KBM-7 (cell line): Measurements from ENCODE around the gene PARVB.
"Not testable (repeated sequence)": the region's sequence is repeated elsewhere in the genome, so short reads cannot be mapped to it uniquely, and the experiment has no call there.

Experiments used
- DNase-seq: peaks from one replicate; pipeline ENCODE4 v3.0.0-alpha.2; 2015
- in situ Hi-C: fragments of 300-500 bp; cut with MboI; formaldehyde crosslinking; loops from 2 replicates; pipeline ENCODE4 v1.14.3; 2020; ENCODE audit warnings: low sequenced_read_pairs, low pct_unique_long_range_greater_than_20kb, mixed read lengths

The PARVB gene

GRCh38 chr22:44097263-44098020 lies 73.3 kb downstream of the PARVB start:
- no peak for DNase-seq
- in situ Hi-C loops: no loop called here

- in situ Hi-C loops: no loop called here
- no peak for DNase-seq
These were observed 74.1 kb downstream of the PARVB start for GRCh38 chr22:44098021-44098739.

GRCh38 chr22:44098966-44099530 lies 74.9 kb downstream of the PARVB start:
- in situ Hi-C loops: no loop called here
- no peak for DNase-seq

GRCh38 chr22:44099696-44100095 lies 75.6 kb downstream of the PARVB start:
- DNase-seq: no peak
- in situ Hi-C loops: no loop called here

- in situ Hi-C loops: no loop called here
These were observed 76.3 kb downstream of the PARVB start for GRCh38 chr22:44100411-44100810.

GRCh38 chr22:44102121-44102520 lies 78.0 kb downstream of the PARVB start:
- in situ Hi-C loops: no loop called here
- no peak for DNase-seq

More at GRCh38 chr22:44100411-44100810, 76.3 kb downstream of the PARVB start:
- no peak for DNase-seq

- no peak for DNase-seq
- in situ Hi-C loops: no loop called here
These were observed 78.8 kb downstream of the PARVB start for GRCh38 chr22:44102856-44103255.

- in situ Hi-C loops: no loop called here
- no peak for DNase-seq
These were observed 79.8 kb downstream of the PARVB start for GRCh38 chr22:44103735-44104480.

GRCh38 chr22:44107340-44107739 lies 83.2 kb downstream of the PARVB start:
- DNase-seq: no peak
- in situ Hi-C loops: no loop called here

- in situ Hi-C loops: no loop called here
These were observed 84.0 kb downstream of the PARVB start for GRCh38 chr22:44108076-44108475.

GRCh38 chr22:44108806-44109385 lies 84.8 kb downstream of the PARVB start:
- DNase-seq: no peak
- in situ Hi-C loops: no loop called here

More at GRCh38 chr22:44108076-44108475, 84.0 kb downstream of the PARVB start:
- DNase-seq: no peak

- DNase-seq: no peak
- in situ Hi-C loops: no loop called here
These were observed 85.3 kb downstream of the PARVB start for GRCh38 chr22:44109416-44109815.

- in situ Hi-C loops, DNase-seq: not testable (repeated sequence)
These were observed 86.6 kb downstream of the PARVB start for GRCh38 chr22:44110656-44111055.

GRCh38 chr22:44111562-44112155 lies 87.6 kb downstream of the PARVB start:
- in situ Hi-C loops: no loop called here
- DNase-seq: no peak

GRCh38 chr22:44112191-44112590 lies 88.1 kb downstream of the PARVB start:
- in situ Hi-C loops: no loop called here
- DNase-seq: no peak

- in situ Hi-C loops: no loop called here
These were observed 92.2 kb downstream of the PARVB start for GRCh38 chr22:44116331-44116730.

GRCh38 chr22:44116755-44117684 lies 92.9 kb downstream of the PARVB start:
- in situ Hi-C loops: no loop called here
- DNase-seq: peak; percentile 52

More at GRCh38 chr22:44116331-44116730, 92.2 kb downstream of the PARVB start:
- no peak for DNase-seq

- in situ Hi-C loops: no loop called here
These were observed 93.6 kb downstream of the PARVB start for GRCh38 chr22:44117746-44118145.

More at GRCh38 chr22:44117746-44118145, 93.6 kb downstream of the PARVB start:
- no peak for DNase-seq
